ENCODE results near the gene WHAMM. TPM values are rescaled to one million over a fixed set of nuclear protein-coding genes. Genes with fewer than 3 reads are reported as not detected.
A peak's percentile ranks its signal among the peaks of the same experiment; 100 is the strongest.

The WHAMM gene
- total RNA-seq, 1 donor from 2014 or later, result 7.9 TPM

- no peak for DNase-seq (ENCODE audit: extremely low read depth, low read depth, low spot score)
These were observed 23.9 kb downstream of the WHAMM start for GRCh38 chr15:82833362-82833682.

GRCh38 chr15:82835391-82835917 lies 26.0 kb downstream of the WHAMM start:
- DNase-seq (ENCODE audit: extremely low read depth, low read depth, low spot score), result no peak

- no peak for DNase-seq (ENCODE audit: extremely low read depth, low read depth, low spot score)
These were observed 28.8 kb downstream of the WHAMM start for GRCh38 chr15:82838096-82838735.

- DNase-seq (ENCODE audit: extremely low read depth, low read depth, low spot score), result no peak
These were observed 29.7 kb downstream of the WHAMM start for GRCh38 chr15:82839136-82839535.

GRCh38 chr15:82840166-82840565 lies 30.7 kb downstream of the WHAMM start:
- no peak for DNase-seq (ENCODE audit: extremely low read depth, low read depth, low spot score)

DNA sequence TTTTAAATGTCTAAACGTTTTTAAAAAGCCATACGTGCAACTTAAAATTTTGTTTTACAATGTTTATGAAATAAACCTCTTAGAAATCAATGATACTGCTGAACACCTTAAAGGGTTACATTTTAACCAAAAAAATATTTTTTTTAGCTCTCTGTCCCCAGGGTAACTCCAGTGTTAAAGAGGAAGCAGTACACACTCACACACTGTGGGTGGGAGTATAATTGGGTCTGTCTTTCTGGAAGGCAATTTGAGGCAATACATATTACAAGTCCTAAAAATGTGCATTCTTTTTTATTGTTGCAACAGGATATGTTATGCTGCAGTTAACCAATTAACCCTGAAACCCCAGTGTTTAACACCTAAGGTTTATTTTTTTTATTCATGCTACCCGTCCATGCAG lies 34.1 kb downstream of the WHAMM start:
- no peak for DNase-seq (ENCODE audit: extremely low read depth, low read depth, low spot score)

DNA sequence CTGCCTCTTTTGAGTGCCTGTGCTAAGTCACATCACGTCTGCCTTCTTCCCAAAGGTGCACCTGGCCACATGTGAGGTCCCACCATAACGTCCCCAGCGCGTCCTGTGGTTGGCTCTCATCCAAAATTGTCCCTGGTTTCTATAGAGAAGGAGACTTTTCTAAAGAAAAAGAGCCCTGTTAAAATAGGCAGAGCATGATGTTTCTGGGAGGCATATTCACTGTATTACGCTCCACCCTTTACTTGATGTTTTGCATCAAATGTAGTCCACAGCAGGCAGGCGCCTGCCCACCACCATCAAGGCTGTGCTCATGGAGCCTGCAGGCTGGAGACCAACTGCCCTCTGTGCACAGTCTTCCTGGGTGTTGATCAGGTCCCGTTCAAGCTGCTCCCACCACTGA lies 36.3 kb downstream of the WHAMM start:
- no peak for DNase-seq (ENCODE audit: extremely low read depth, low read depth, low spot score)

DNA sequence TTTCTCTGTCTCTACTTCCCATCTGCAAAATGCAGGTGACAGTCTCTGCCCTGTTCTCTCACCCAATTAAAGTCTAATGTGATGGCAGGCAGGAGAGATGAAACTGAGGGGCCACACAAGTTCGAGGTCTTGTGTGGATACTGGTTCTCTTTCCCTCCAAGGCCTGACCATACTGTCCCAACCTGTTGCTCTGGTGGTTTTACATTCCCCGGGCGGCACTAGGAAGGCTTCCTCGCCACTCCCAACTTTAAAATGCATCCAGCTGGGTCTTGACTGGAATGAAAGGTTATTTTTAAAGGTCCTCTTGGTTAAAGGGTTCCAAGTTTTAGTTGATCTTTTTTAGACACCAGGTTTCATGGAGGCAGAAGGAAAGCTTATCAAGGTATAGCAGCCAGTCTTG lies 37.2 kb downstream of the WHAMM start:
- no peak for DNase-seq (ENCODE audit: extremely low read depth, low read depth, low spot score)

GRCh38 chr15:82847703-82848102 lies 38.3 kb downstream of the WHAMM start:
- DNase-seq (ENCODE audit: extremely low read depth, low read depth, low spot score), result no peak

GRCh38 chr15:82848241-82848993 lies 39.0 kb downstream of the WHAMM start:
- no peak for DNase-seq (ENCODE audit: extremely low read depth, low read depth, low spot score)

DNA sequence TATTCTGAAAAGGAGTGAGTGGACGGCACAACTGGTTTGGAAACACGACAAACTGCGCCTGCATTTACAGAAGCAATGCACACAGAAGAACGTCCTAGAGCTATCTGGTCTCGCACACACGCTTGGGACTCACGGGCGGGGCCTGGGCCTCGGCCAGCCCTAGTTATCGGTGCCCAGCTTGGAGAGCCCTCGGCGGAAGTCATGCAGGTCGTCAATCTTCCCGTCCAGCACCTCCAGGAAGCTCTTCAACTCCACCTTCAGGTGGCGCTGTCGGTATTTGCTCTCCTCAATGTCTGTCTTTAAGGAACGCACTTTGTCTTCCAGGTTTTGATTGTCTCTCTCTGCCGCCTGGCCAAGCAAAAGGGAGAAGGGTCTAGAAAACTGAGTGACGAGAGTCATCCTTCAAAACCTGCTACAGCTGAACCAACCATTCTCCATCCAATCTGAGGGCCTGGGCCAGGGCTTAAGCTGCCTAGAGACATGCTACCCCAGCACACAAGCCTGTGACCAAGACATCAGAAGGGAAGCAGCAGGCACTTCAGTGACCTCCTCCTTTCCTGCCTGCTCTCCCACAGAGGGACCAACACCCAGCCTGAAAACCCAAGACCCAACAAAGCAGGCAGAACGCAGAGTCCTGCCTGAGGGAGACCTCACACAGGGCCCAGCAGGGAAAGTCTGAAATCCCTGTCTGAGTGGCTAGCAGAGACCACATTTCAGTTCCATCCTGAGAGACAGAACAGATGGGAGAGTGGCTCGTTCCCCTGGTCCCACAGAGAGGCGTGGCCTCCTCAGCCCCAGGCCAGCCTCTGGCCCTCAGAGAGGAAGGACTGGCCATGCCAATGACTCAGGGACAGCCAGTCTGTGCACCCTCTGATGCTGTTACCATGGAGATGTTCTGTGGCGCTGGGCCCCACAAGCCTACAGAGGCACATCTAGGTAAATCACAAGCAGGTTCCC lies 40.4 kb downstream of the WHAMM start:
- peak; percentile 48 for DNase-seq (ENCODE audit: extremely low read depth, low read depth, low spot score)

DNA sequence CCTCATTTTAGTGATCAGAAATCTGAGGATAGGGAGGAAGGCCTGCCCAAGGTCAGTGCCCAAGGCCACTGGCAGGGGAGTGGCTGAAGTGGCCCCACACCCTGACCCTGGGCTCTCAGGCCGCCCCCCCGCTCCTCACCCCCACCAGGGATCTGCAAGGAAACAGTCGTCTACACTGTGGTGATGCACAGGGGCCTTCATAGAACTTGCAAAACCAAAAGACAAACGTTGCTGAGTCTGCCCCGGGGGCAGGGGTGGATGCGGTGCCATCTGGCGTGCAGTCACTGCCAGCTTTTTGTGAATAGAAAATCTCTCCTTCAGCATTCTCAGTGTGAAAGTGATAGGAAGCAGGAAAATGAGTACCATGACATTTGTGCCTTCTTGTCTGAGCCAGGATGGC lies 41.3 kb downstream of the WHAMM start:
- no peak for DNase-seq (ENCODE audit: extremely low read depth, low read depth, low spot score)

GRCh38 chr15:82851306-82851850 lies 42.0 kb downstream of the WHAMM start:
- no peak for DNase-seq (ENCODE audit: extremely low read depth, low read depth, low spot score)

DNA sequence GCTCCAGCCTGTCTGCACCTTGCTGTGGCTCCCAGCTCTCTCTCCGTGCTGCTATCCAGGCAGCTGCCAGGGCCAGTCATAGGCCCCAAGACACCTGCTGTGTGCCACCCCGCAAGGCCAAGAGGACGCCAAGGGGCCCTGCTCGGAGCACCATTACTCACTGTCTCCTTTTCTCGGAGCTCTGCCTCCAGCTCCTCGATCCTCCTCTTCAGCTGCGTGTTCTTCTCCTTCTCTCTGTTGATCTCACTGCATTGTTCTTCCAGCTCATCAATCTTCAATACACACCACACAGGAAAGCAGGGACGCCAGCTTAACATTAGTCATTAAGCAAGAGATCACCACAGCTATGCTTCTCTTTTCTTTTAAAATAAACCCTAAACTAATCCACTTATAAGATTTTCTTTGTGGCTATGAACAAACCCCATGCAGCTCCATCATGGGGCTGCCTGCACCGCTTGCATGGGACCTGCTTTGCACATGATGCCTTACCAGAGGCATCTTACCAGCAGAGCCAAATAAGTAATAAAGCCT lies 42.6 kb downstream of the WHAMM start:
- DNase-seq (ENCODE audit: extremely low read depth, low read depth, low spot score), result no peak

- DNase-seq (ENCODE audit: extremely low read depth, low read depth, low spot score), result no peak
These were observed 43.6 kb downstream of the WHAMM start for GRCh38 chr15:82852941-82853561.

DNA sequence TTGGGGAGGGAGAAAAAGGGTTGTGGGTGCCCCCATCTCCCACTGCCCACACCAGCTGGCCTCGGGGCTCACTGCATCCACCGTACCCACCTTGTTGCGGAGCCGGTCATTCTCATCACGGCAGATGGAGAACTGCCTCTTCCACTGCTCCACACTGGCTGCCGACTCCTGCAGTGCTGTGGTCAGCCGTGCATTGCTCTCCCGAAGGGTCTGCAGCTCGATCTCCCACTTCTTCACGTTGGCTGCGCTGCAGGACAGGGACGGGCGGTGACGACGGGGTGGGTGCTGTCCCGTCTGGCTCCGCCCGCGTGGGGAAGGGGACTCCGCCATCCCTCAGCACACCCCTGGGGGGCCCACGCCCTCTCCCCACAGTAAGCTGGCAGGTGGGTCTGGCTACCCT lies 45.1 kb downstream of the WHAMM start:
- no peak for DNase-seq (ENCODE audit: extremely low read depth, low read depth, low spot score)

DNA sequence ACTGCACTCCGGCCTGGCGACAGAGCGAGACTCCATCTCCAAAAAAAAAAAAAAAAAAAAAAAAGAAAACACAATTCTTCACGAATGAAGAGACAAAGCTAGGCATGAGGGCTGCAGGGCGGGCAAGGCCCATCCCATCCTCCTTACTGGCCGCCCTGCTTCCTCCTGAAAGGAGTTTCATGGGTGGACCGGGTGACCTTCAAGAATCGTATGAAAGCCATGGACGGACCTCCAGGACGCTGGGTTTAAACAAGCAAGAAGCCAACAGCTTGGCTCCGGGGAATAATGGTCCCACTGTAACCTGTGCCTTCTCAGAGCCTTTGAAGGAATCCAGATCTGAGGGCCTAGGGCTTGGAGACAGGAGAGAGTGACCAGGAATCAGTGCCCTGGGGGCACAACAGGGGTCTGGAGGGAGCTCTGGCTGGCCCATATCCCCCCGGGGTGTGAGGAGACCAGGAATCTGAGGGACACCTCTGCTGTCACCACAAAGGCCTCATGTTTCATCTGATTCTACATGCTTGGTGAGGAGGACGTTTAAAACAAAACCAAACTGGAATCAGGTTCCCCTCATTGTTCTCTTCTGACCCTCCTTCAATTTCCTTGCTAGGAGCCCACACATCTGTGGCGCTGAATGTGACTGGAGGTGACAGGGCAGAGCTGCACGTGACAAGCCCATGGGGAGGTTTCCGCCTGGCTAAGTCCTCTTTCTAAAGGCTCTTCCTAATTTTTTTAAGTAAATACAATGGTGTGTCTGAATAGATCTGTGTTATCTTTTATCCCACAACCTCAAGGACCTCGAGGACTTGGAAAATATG lies 46.1 kb downstream of the WHAMM start:
- no peak for DNase-seq (ENCODE audit: extremely low read depth, low read depth, low spot score)

DNA sequence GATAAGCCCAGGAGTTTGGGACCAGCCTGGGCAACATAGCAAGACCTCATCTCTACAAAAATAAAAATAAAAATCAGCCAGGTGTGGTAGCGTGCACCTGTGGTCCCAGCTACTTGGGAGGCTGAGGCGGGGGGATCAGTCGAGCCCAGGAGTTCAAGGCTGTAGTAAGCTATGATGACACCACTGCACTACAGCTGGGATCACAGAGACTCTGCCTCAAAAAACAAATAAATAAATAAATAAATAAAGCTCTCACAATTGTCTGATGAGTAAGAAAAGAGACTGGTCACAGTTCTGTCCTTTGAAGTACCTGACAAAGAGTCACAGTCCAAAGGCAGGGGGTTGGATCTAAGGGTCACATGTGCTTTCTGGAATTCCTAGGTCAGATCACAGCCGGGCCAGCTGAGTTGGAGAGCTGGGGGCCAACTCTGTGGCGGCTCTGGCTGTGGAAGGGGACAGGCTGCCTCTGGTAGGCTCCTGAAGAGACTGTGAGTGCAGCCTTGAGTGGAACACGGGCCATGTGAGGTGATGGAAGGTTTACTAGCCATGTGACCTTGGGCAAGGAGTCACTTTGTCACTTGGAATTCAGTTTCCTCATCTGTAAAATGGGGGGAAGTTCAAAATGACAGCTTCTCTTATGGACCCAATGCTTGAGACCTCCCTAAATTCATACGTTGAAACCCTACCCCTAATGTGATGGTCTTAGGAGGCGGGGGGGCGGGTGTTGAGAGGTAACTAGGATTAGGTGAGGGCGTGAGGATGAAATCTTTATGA lies 47.2 kb downstream of the WHAMM start:
- DNase-seq (ENCODE audit: extremely low read depth, low read depth, low spot score), result no peak

- DNase-seq (ENCODE audit: extremely low read depth, low read depth, low spot score), result no peak
These were observed 49.5 kb downstream of the WHAMM start for GRCh38 chr15:82858932-82859331.

Measured in glomerular endothelial cell (primary cell).